ENCODE data around the gene SKAP1. TPM values are rescaled to one million over a fixed set of nuclear protein-coding genes. Genes with fewer than 3 reads are reported as not detected.

SKAP1 gene
- total and polyA plus RNA-seq, 12 donors = 3.2 to 117 (median 10.7) TPM

- no peak for DNase-seq
- WGBS, 4 donors = 50 to 67% (median 55%) methylated on average over 3 of the region's 3 CpGs
- Histone ChIP-seq H3K27me3 (no peaks in the 10 kb centered on the region), H3K36me3 (replicated peaks in 1 of 2) (no peaks in the 10 kb centered on the region), H3K9me3 (replicated peaks in 1 of 3) (no peaks in the 10 kb centered on the region), H3K4me3 (no peak overlapping the region), H3K4me1 (replicated peaks in 1 of 2) (no peaks in the 10 kb centered on the region), H3K27ac (no peak overlapping the region)
- intact Hi-C loops (cut with DNase I) = no loop called here
- TF ChIP-seq CTCF (IDR thresholded peaks at IDR 0.05) (no peak), POLR2A (IDR thresholded peaks at IDR 0.05) (no peak)
Observed at GRCh38 chr17:48406936-48407567, 23.0 kb downstream of the SKAP1 start.

GRCh38 chr17:48394821-48395220 is 35.2 kb downstream of the SKAP1 start:
- no peak overlapping the region for H3K4me3 ChIP-seq
- H3K27me3 ChIP-seq = no peaks in the 10 kb centered on the region
- DNase-seq = no peak
- H3K4me1 ChIP-seq (replicated peaks in 1 of 2) = peaks cover 0 to 4% of the 10 kb centered on the region in 2 donors
- H3K36me3 ChIP-seq (replicated peaks in 1 of 2) = no peaks in the 10 kb centered on the region
- TF ChIP-seq CTCF (IDR thresholded peaks at IDR 0.05) = no peak
- no peak for TF ChIP-seq POLR2A (IDR thresholded peaks at IDR 0.05)
- H3K9me3 ChIP-seq (replicated peaks in 1 of 3) = no peaks in the 10 kb centered on the region
- intact Hi-C loops (cut with DNase I) = no loop called here
- no peak overlapping the region for H3K27ac ChIP-seq
- WGBS, 4 donors = 67 to 85% (median 82%) methylated on average over 3 of the region's 3 CpGs

GRCh38 chr17:48393283-48393682 is 36.7 kb downstream of the SKAP1 start:
- Histone ChIP-seq H3K4me3 (no peak overlapping the region), H3K27me3 (no peaks in the 10 kb centered on the region), H3K27ac (no peak overlapping the region), H3K9me3 (replicated peaks in 1 of 3) (no peaks in the 10 kb centered on the region), H3K36me3 (replicated peaks in 1 of 2) (no peaks in the 10 kb centered on the region), H3K4me1 (replicated peaks in 1 of 2) (peaks cover 0 to 4% of the 10 kb centered on the region in 2 donors)
- no peak for DNase-seq
- intact Hi-C loops (cut with DNase I) = no loop called here
- no peak for TF ChIP-seq POLR2A (IDR thresholded peaks at IDR 0.05)

GRCh38 chr17:48392857-48393256 is 37.2 kb downstream of the SKAP1 start:
- WGBS, 4 donors = 51 to 70% (median 67%) methylated on average over 4 of the region's 4 CpGs
- TF ChIP-seq POLR2A (IDR thresholded peaks at IDR 0.05) = no peak
- no peak for TF ChIP-seq CTCF (IDR thresholded peaks at IDR 0.05)
- Histone ChIP-seq H3K27me3 (no peaks in the 10 kb centered on the region), H3K36me3 (replicated peaks in 1 of 2) (no peaks in the 10 kb centered on the region), H3K27ac (no peak overlapping the region), H3K4me1 (replicated peaks in 1 of 2) (peaks cover 0 to 4% of the 10 kb centered on the region in 2 donors), H3K4me3 (no peak overlapping the region), H3K9me3 (replicated peaks in 1 of 3) (no peaks in the 10 kb centered on the region)
- intact Hi-C loops (cut with DNase I) = no loop called here
- DNase-seq = no peak

- no peak overlapping the region for H3K4me3 ChIP-seq
- H3K4me1 ChIP-seq (replicated peaks in 1 of 2) = peaks cover 0 to 4% of the 10 kb centered on the region in 2 donors
- intact Hi-C loops (cut with DNase I) = no loop called here
- H3K27me3 ChIP-seq = no peaks in the 10 kb centered on the region
- 52 to 68% (median 58%) methylated on average over 1 of the region's 1 CpG for WGBS, 4 donors
- H3K36me3 ChIP-seq (replicated peaks in 1 of 2) = no peaks in the 10 kb centered on the region
- TF ChIP-seq POLR2A (IDR thresholded peaks at IDR 0.05) = no peak
- no peak for TF ChIP-seq CTCF (IDR thresholded peaks at IDR 0.05)
- DNase-seq = no peak
- H3K27ac ChIP-seq = no peak overlapping the region
- no peaks in the 10 kb centered on the region for H3K9me3 ChIP-seq (replicated peaks in 1 of 3)
Observed at GRCh38 chr17:48391444-48391843, 38.6 kb downstream of the SKAP1 start.
